Left lobe of liver (tissue), 2 donors: ENCODE data around the gene ARAF. TPM values are rescaled to one million over a fixed set of nuclear protein-coding genes. Genes with fewer than 3 reads are reported as not detected.

Experiments used
- ATAC-seq: fragments of 200-7000 bp; cut with Tn5 transposase; one replicate; pipeline ENCODE4 v1.9.1; 2020; ENCODE audit warnings: mild to moderate bottlenecking, moderate library complexity
- DNase-seq: peaks from one replicate; pipeline ENCODE4 v3.0.0-alpha.2; 2020; ENCODE audit warnings: low spot score
- total RNA-seq: library from RNA; stranded (reverse); gene quantifications from one replicate; pipeline ENCODE4 v1.2.1, GENCODE V29; 2021
- donor health status: DM: no; HTN: no; CAD: no; lungs with moderate emphysema.
- donor health status: DM: no; HTN: yes; CAD: no.

Gene ARAF
- total RNA-seq, 1 donor from 2014 or later, result 66.9 TPM

DNA sequence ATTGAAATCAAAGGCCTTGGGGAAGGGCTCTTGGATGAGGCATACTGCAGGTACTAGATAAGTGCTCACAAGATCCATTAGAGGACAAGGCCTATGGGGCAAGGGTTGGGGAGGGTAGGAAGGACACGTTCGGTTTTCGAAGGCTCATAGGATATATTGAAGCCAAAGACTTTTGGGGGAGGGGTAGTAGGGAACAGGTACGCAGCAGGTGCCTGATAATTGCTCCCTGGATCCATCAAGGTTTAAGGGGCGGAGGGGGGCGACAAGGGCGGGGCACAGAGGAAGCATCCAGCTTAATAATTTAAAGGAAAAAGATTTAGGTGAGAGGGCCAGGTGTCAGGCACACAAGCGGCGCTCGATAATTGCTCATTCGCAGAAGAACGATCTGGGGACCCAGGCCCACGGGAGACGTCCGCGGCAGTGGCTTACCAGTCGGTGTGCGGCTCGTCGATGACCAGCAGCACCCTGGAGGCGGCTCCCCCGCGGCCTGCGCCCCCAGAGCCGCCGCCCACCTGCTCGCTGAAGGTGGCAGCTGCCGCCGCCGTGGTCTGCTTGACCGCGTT is 58.0 kb downstream of the ARAF start:
- DNase-seq (no peak), ATAC-seq (no peak)

DNA sequence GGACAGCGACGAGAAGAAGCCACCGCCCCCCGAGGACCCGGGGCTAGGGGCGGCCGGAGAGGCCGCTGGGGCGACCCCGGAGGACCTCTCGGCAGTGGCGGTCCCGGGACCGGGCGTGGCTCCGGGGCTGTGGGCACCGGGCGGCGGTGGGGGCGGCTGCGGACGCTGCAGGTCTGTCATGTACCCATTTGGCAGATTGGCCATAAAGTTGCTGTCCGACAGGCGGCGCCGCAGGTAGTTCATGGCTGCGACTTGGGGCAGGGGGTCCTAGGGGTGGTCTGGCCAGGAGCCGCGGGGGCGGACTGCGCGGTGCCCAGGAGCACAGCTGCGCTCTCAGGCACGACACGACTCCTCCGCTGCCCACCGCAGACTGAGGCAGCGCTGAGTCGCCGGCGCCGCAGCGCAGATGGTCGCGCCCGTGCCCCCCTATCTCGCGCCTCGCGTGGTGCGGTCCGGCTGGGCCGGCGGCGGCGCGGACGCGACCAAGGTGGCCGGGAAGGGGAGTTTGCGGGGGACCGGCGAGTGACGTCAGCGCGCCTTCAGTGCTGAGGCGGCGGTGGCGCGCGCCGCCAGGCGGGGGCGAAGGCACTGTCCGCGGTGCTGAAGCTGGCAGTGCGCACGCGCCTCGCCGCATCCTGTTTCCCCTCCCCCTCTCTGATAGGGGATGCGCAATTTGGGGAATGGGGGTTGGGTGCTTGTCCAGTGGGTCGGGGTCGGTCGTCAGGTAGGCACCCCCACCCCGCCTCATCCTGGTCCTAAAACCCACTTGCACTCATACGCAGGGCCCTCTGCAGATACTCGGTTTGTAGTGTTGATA is 58.7 kb downstream of the ARAF start, which contains the start of gene SYN1:
Gene SYN1 (minus strand): TSS at position 372 of the 817 bp plus-strand sequence. CDS start 129 bp downstream, at position 243.
- peak; percentile 97 for ATAC-seq
- peak; percentile 64 for DNase-seq

DNA sequence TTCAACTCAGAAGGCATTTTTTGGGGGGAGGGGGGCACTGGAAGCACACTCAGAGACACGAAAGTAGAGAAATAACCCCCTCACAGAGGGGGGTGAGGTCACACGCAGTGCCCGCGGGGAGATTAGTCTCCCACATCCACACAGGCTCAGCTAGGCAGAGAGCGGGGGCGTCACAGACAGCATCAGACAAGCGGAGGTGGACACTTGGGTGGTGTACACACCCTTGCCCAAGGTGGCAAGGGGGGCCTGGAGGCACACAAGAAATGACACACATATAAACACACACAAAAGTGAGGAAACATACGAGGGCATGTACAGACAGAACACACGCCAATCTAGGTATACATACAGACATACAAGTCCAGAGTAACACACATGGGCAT is 59.3 kb downstream of the ARAF start:
- DNase-seq, result no peak
- ATAC-seq, result no peak

Other genes starting within 250 kb of the ARAF start
- gene ZNF157, start 190.6 kb upstream of the ARAF start, total RNA-seq, result not detected
- gene ZNF41, start 78.0 kb upstream of the ARAF start, total RNA-seq, result 3.3 TPM
- gene TIMP1, start 21.2 kb downstream of the ARAF start, total RNA-seq, result 102 TPM
- gene SYN1, start 58.7 kb downstream of the ARAF start, total RNA-seq, result 0.15 TPM
- 13.8 TPM for gene CFP, start 68.7 kb downstream of the ARAF start, total RNA-seq
- 18.1 TPM for gene ELK1, start 89.4 kb downstream of the ARAF start, total RNA-seq
- gene UXT, start 98.0 kb downstream of the ARAF start, total RNA-seq, result 39.7 TPM